K562 (cell line): ENCODE measurements around the gene ATRIP. TPM values are rescaled to one million over a fixed set of nuclear protein-coding genes. Genes with fewer than 3 reads are reported as not detected.
A peak's percentile ranks its signal among the peaks of the same experiment; 100 is the strongest.

ENCODE experiments used
- ATF7 ChIP-seq: fragments of 450-650 bp; IDR thresholded peaks from 2 replicates; pipeline ENCODE4 v1.7.1; 2014; ENCODE audit warnings: mild to moderate bottlenecking, moderate library complexity
- CBFA2T2 ChIP-seq: fragments of 450-650 bp; conservative IDR thresholded peaks from 2 replicates; pipeline ENCODE4 v1.6.1; 2017; ENCODE audit warnings: mild to moderate bottlenecking
- CREB3L1 ChIP-seq: fragments of 450-650 bp; IDR thresholded peaks from 2 replicates; pipeline ENCODE4 v1.6.1; 2014; ENCODE audit warnings: low read depth, mild to moderate bottlenecking, moderate library complexity, borderline replicate concordance
- ETS1 ChIP-seq: conservative IDR thresholded peaks from 2 replicates; pipeline ENCODE4 v1.6.1; 2011; ENCODE audit warnings: low read depth, mild to moderate bottlenecking, low read length; ENCODE audit not compliant: control insufficient read depth
- GABPA ChIP-seq: fragments of 200-800 bp; sonication (Bioruptor generic); conservative IDR thresholded peaks from 2 replicates; pipeline ENCODE4 v1.6.1; 2016; ENCODE audit warnings: low read depth, missing genetic modification characterization, missing compliant biosample characterization
- GATAD2B ChIP-seq: fragments of 450-650 bp; IDR thresholded peaks from 2 replicates; pipeline ENCODE4 v1.6.1; 2017; ENCODE audit warnings: mild to moderate bottlenecking, borderline replicate concordance
- MTA1 ChIP-seq: fragments of 450-650 bp; IDR thresholded peaks from 2 replicates; pipeline ENCODE4 v1.6.1; 2017; ENCODE audit warnings: borderline replicate concordance
- PTTG1 ChIP-seq: fragments of 450-650 bp; IDR thresholded peaks from 2 replicates; pipeline ENCODE4 v1.6.1; 2016; ENCODE audit warnings: low read depth, mild to moderate bottlenecking, missing genetic modification characterization, missing compliant biosample characterization
- RBBP5 ChIP-seq: fragments of 200-600 bp; sonication (generic); IDR thresholded peaks from 2 replicates; pipeline ENCODE4 v1.6.1; 2012; ENCODE audit warnings: borderline replicate concordance, mild to moderate bottlenecking, low read length, control low read depth, inconsistent platforms; ENCODE audit not compliant: insufficient read depth, poor library complexity, severe bottlenecking
- SOX6 ChIP-seq: fragments of 450-650 bp; IDR thresholded peaks from 2 replicates; pipeline ENCODE4 v1.6.1; 2014; ENCODE audit warnings: mild to moderate bottlenecking
- ZBTB7A ChIP-seq: IDR thresholded peaks from 2 replicates; pipeline ENCODE4 v1.6.1; 2011; ENCODE audit warnings: low read depth, mild to moderate bottlenecking, low read length, moderate library complexity, borderline replicate concordance; ENCODE audit not compliant: control insufficient read depth
- polyA plus RNA-seq, 8 experiments: library from polyadenylated mRNA; depleted of rRNA in 4 of 8; stranded (reverse) in 5 of 8; unstranded in 3 of 8; fragments of >200 nt; fragmentation: Nextera tagmentation in 2 of 8; fragmentation: Illumina TruSeq in 1 of 8; extraction: Ambion mirVana in 2 of 8; extraction: Trizol in 1 of 8; gene quantifications; 2 replicates each; pipeline versions ENCODE4 v1.2.1 to v1.2.3, GENCODE V29; 2011 to 2014; ENCODE audit warnings: inconsistent platforms in 1 of 8, missing spikeins in 1 of 8
- total RNA-seq, 7 experiments: library from RNA; depleted of rRNA in 6 of 7; stranded (reverse); fragments of >200 nt in 6 of 7; fragmentation: Illumina TruSeq in 2 of 7; extraction: Trizol in 2 of 7; gene quantifications; 2 replicates each; pipeline versions ENCODE4 v1.2.1 to v1.2.3, GENCODE V29; 2011 to 2021; ENCODE audit warnings: low replicate concordance in 1 of 7
- TF ChIP-seq, protein P1 (sequence below): fragments of 250-450 bp; sonication (Bioruptor Pico); IDR thresholded peaks from 2 replicates; pipeline ENCODE4 v1.5.0; 2021
- TF ChIP-seq, protein P2 (sequence below): fragments of 450-650 bp; IDR thresholded peaks from 2 replicates; pipeline ENCODE4 v1.6.1; 2017; ENCODE audit warnings: antibody characterized with exemption, mild to moderate bottlenecking
- TF ChIP-seq, protein P3 (sequence below), 2 experiments: IDR thresholded peaks; 2 replicates each; pipeline ENCODE4 v1.6.1; 2012; ENCODE audit warnings: improper control_type of control experiment in 2 of 2, low read depth in 2 of 2, low read length in 2 of 2, borderline replicate concordance in 1 of 2

ATRIP gene
- total and polyA plus RNA-seq, 9 of the 15 experiments (the other 6 are each of a cell fraction or from before 2014, with no cell fraction given) = 1.7 to 15.7 (median 10.5) TPM

DNA sequence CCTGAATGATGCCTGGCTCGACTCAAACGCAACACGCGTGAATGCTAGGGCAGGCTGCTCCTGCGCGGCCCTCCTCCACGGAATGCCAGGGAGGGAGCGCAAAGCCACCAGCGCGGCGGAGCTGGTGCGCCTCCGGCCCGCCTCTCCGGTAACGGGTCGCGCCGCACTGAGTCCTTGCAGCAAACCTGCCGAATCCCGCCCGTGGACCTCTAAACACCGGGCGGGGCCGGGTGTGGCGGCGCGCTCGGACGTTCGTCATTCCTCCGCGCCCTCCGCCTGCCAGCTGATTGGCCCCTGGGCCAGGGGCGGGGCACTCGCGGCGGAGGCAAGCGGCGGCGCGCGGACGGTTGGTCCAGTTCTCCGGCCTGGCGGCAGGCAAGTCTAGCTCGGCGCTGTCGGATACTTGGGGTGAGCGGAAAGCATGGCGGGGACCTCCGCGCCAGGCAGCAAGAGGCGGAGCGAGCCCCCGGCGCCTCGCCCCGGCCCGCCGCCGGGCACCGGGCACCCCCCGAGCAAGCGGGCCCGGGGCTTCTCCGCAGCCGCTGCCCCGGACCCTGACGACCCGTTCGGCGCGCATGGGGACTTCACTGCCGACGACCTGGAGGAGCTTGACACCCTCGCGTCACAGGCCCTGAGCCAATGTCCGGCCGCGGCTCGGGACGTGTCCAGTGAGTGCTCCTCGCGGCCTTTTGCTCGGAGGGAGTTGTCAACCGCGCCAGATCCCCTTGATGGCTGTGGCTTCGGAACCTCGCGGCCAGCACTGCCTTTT lies at the start of gene ATRIP (continued):
- peak; percentile 90 for TF ChIP-seq RBBP5
- TF ChIP-seq MTA1 = peak; percentile 98
- TF ChIP-seq SOX6 = peak; percentile 29; the same call in 1 of the 2 replicates
- TF ChIP-seq, protein P1, sequence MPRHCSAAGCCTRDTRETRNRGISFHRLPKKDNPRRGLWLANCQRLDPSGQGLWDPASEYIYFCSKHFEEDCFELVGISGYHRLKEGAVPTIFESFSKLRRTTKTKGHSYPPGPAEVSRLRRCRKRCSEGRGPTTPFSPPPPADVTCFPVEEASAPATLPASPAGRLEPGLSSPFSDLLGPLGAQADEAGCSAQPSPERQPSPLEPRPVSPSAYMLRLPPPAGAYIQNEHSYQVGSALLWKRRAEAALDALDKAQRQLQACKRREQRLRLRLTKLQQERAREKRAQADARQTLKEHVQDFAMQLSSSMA (CRISPR knock-in tag) = no peak
- TF ChIP-seq CBFA2T2 = no peak
- peak; percentile 80; the same call in 1 of the 2 replicates for TF ChIP-seq ATF7
- TF ChIP-seq, protein P2, sequence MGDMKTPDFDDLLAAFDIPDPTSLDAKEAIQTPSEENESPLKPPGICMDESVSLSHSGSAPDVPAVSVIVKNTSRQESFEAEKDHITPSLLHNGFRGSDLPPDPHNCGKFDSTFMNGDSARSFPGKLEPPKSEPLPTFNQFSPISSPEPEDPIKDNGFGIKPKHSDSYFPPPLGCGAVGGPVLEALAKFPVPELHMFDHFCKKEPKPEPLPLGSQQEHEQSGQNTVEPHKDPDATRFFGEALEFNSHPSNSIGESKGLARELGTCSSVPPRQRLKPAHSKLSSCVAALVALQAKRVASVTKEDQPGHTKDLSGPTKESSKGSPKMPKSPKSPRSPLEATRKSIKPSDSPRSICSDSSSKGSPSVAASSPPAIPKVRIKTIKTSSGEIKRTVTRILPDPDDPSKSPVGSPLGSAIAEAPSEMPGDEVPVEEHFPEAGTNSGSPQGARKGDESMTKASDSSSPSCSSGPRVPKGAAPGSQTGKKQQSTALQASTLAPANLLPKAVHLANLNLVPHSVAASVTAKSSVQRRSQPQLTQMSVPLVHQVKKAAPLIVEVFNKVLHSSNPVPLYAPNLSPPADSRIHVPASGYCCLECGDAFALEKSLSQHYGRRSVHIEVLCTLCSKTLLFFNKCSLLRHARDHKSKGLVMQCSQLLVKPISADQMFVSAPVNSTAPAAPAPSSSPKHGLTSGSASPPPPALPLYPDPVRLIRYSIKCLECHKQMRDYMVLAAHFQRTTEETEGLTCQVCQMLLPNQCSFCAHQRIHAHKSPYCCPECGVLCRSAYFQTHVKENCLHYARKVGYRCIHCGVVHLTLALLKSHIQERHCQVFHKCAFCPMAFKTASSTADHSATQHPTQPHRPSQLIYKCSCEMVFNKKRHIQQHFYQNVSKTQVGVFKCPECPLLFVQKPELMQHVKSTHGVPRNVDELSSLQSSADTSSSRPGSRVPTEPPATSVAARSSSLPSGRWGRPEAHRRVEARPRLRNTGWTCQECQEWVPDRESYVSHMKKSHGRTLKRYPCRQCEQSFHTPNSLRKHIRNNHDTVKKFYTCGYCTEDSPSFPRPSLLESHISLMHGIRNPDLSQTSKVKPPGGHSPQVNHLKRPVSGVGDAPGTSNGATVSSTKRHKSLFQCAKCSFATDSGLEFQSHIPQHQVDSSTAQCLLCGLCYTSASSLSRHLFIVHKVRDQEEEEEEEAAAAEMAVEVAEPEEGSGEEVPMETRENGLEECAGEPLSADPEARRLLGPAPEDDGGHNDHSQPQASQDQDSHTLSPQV = peak; percentile 71
- peak; percentile 38; the same call in 1 of the 2 replicates for TF ChIP-seq ZBTB7A
- TF ChIP-seq CREB3L1 = peak; percentile 44; the same call in 1 of the 2 replicates
- 0 out of 2 replicates have a peak, but pooled peaks have one; percentile 20 for TF ChIP-seq ETS1
- TF ChIP-seq, protein P3, sequence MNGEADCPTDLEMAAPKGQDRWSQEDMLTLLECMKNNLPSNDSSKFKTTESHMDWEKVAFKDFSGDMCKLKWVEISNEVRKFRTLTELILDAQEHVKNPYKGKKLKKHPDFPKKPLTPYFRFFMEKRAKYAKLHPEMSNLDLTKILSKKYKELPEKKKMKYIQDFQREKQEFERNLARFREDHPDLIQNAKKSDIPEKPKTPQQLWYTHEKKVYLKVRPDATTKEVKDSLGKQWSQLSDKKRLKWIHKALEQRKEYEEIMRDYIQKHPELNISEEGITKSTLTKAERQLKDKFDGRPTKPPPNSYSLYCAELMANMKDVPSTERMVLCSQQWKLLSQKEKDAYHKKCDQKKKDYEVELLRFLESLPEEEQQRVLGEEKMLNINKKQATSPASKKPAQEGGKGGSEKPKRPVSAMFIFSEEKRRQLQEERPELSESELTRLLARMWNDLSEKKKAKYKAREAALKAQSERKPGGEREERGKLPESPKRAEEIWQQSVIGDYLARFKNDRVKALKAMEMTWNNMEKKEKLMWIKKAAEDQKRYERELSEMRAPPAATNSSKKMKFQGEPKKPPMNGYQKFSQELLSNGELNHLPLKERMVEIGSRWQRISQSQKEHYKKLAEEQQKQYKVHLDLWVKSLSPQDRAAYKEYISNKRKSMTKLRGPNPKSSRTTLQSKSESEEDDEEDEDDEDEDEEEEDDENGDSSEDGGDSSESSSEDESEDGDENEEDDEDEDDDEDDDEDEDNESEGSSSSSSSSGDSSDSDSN (IDR thresholded peaks at IDR 0.05; ENCODE audit: borderline replicate concordance in 1 of 2, low read depth in 2 of 2, low read length in 2 of 2) = peak in 1 of 2 experiments; percentile 62; a peak in 2 of 4 replicates
- peak; percentile 54 for TF ChIP-seq GATAD2B
- TF ChIP-seq PTTG1 (tag) = no peak
- TF ChIP-seq GABPA (tag) = peak; percentile 60; the same call in 1 of the 2 replicates
